ENCODE measurements around the gene FNDC5.

Gene FNDC5

GRCh38 chr1:32900956-32901822 is 30.5 kb upstream of the FNDC5 start, which contains the start of gene TMEM54:
TMEM54 (minus strand) TSS chr1:32901389; CDS start chr1:32901238, 151 bp downstream.
- H3K36me3 ChIP-seq (ENCODE audit: insufficient read depth, low read length), result no peaks in the 10 kb centered on the region
- peak within 1 kb of the TSS; percentile 73; the same call in 1 of the 2 replicates for H3K9ac ChIP-seq (ENCODE audit: low read depth, low read length)
- no peaks in the 10 kb centered on the region for H3K4me1 ChIP-seq (ENCODE audit: insufficient read depth, low read length)
- H3K9me3 ChIP-seq (ENCODE audit: control insufficient read depth, insufficient read depth, low read length), result no peaks in the 10 kb centered on the region

DNA sequence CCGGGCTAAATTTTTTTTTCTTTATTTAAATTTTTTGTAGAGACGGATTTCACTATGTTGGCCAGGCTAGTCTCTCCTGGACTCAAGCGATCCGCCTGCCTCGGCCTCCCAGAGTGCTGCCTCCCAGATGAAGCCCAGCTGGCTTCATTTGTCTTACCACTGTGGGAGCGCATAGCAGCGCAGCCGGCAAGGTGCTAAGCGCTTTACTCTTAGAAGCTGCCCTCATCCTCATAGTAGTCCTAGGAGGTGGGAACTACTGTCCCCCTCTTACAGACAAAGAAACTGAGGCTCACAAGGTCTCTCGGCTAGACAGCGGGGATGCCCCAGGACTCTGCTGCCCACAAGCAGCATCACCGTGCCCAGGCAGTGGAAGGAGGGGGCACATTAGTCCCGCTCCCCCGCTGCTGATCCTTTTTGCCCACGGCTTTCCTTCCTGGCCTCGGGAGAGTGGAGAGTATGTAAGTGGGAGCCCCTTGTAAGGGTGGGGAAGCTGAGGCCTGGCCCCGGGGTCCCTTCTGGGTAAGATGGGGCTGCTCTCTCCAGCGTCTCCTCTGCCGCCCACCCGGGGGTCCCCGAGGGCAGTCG is 29.8 kb upstream of the FNDC5 start:
- H3K9ac ChIP-seq (ENCODE audit: low read depth, low read length), result peak overlapping the region; percentile 73; the same call in 1 of the 2 replicates
- H3K9me3 ChIP-seq (ENCODE audit: control insufficient read depth, insufficient read depth, low read length), result no peaks in the 10 kb centered on the region
- no peaks in the 10 kb centered on the region for H3K4me1 ChIP-seq (ENCODE audit: insufficient read depth, low read length)
- H3K36me3 ChIP-seq (ENCODE audit: insufficient read depth, low read length), result no peaks in the 10 kb centered on the region

DNA sequence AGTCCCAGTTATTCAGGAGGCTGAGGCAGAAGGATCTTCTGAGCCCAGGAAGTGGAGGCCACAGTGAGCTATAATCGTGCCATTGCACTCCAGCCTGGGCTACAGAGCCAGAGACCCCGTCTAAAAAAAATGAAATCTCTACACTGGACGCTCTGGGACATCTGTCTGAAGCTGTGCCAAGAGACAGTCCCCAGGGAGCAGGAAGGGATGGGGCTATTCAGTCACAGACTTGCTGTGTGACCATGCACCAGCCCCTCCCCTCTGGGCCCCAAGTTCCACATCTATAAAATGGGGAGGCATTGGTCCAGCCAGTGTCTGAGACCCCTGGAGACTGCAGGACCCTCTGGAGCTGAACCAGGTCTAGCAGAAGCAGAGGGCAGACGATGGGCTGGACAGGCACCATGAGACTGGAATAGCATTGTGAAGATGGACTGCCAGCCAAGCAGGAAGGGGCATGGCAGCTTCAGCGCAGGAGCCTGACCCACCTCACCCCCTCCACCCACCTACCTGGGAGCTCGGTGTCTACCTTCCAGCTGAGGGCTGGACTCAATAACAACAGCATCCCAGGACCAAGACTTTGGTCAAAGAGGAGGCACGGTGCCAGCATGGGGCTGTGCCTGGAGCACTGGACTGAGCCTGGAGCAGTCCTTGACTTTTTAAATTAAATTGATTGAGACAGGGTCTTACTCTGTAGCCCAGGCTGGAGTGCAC is 29.0 kb upstream of the FNDC5 start:
- H3K9ac ChIP-seq (ENCODE audit: low read depth, low read length), result no peak overlapping the region
- no peaks in the 10 kb centered on the region for H3K36me3 ChIP-seq (ENCODE audit: insufficient read depth, low read length)
- H3K4me1 ChIP-seq (ENCODE audit: insufficient read depth, low read length), result no peaks in the 10 kb centered on the region
- no peaks in the 10 kb centered on the region for H3K9me3 ChIP-seq (ENCODE audit: control insufficient read depth, insufficient read depth, low read length)

GRCh38 chr1:32898958-32899357 is 28.2 kb upstream of the FNDC5 start:
- no peaks in the 10 kb centered on the region for H3K36me3 ChIP-seq (ENCODE audit: insufficient read depth, low read length)
- H3K9ac ChIP-seq (ENCODE audit: low read depth, low read length), result no peak overlapping the region
- no peaks in the 10 kb centered on the region for H3K4me1 ChIP-seq (ENCODE audit: insufficient read depth, low read length)
- H3K9me3 ChIP-seq (ENCODE audit: control insufficient read depth, insufficient read depth, low read length), result no peaks in the 10 kb centered on the region

GRCh38 chr1:32898056-32898455 is 27.3 kb upstream of the FNDC5 start:
- no peaks in the 10 kb centered on the region for H3K9me3 ChIP-seq (ENCODE audit: control insufficient read depth, insufficient read depth, low read length)
- no peak overlapping the region for H3K9ac ChIP-seq (ENCODE audit: low read depth, low read length)
- H3K4me1 ChIP-seq (ENCODE audit: insufficient read depth, low read length), result no peaks in the 10 kb centered on the region
- no peaks in the 10 kb centered on the region for H3K36me3 ChIP-seq (ENCODE audit: insufficient read depth, low read length)

DNA sequence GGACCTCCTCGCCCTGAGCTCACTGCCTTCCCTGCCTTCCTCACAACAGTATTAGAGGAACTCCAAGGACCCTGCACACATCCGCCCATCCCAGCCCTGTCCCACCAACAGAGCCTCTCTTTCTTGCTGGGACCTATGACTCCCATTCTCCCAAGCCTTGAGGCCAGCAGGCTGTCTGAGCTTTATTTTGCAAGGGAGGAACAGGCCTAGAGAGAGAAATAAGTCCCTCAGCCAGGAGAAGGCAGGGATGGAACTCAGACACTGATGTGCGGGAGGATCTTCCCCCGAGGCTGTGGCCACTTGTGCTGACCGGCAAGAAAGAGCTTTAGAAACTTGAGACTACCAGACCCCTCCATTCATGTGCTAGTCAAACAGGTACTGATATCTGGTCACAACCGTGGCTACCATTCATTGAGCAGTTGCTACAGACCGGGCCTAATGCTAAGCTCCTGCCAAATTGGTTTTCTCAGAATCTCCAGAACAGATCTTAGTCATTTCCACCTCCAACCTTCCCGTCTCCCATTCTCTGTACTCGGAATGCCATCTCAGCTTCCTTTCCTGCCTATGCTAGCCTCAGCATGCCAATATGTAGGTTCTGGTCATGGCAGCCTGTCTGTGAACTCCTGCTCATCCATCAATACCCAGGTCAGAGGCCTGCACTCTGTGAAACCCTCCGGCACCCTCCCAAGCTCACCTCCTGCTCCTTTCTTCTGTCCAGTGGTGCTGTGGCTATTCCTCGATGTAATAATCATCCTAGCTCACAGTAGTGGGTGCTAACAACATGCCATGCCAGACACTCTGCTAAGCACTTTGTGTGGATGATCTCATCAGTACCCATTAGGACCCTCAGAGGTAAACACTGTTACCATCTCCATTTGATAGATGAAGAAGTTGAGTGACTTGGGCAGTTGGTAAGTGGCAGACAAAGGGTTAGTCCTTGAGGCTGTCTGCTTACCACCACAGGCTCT is 26.7 kb upstream of the FNDC5 start:
- Histone ChIP-seq H3K9ac (ENCODE audit: low read depth, low read length) (no peak overlapping the region), H3K4me1 (ENCODE audit: insufficient read depth, low read length) (no peaks in the 10 kb centered on the region; the same call in 1 of the 2 replicates), H3K9me3 (ENCODE audit: control insufficient read depth, insufficient read depth, low read length) (no peaks in the 10 kb centered on the region), H3K36me3 (ENCODE audit: insufficient read depth, low read length) (no peaks in the 10 kb centered on the region)

GRCh38 chr1:32896451-32896850 is 25.7 kb upstream of the FNDC5 start:
- Histone ChIP-seq H3K9me3 (ENCODE audit: control insufficient read depth, insufficient read depth, low read length) (no peaks in the 10 kb centered on the region), H3K36me3 (ENCODE audit: insufficient read depth, low read length) (no peaks in the 10 kb centered on the region), H3K9ac (ENCODE audit: low read depth, low read length) (no peak overlapping the region), H3K4me1 (ENCODE audit: insufficient read depth, low read length) (no peaks in the 10 kb centered on the region; the same call in 1 of the 2 replicates)

DNA sequence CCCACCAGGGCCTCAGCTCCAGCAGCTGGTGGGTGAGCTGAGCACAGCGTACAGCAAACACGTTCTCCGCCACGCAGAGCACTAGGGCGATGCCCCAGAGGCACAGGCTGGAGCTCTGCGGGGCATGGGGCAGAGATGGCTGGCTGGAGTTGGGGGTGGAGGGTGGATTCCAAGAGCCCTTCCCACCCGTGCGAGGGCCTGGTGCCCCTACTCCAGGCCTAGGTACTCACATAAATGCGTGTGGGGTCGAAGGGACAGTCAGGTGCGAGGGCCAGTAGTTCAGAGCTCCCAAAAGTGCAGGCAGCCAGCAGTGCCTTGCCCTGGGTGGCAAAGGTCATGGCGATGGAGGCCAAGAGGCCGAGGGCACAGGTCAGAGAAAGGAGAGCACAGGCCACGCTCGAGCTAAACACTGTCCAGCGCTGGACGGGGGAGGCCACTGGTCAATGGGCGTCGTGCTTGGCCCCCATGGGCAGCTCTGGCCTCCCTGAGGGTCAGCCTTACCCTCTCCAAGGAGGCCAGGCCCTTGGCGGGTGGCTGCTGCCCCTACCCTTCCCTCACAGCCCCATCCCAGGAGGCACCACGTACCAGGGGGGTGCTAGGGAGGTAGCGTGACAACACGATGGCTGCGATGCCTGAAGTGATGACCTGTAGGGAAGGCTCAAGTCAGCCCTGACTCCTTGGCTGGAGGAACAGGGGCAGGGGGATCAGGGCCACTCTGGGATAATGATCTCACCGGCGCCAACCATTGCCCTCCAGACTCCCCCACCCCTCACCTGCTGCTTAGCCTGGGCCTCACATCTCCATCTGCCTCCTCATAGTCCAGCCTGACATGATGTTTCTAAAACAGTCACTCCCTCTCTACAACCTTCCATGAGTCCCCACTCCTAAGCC is 24.9 kb upstream of the FNDC5 start:
- no peaks in the 10 kb centered on the region for H3K36me3 ChIP-seq (ENCODE audit: insufficient read depth, low read length)
- H3K9ac ChIP-seq (ENCODE audit: low read depth, low read length), result no peak overlapping the region
- H3K4me1 ChIP-seq (ENCODE audit: insufficient read depth, low read length), result no peaks in the 10 kb centered on the region; the same call in 1 of the 2 replicates
- H3K9me3 ChIP-seq (ENCODE audit: control insufficient read depth, insufficient read depth, low read length), result no peaks in the 10 kb centered on the region

- no peak overlapping the region for H3K9ac ChIP-seq (ENCODE audit: low read depth, low read length)
- H3K4me1 ChIP-seq (ENCODE audit: insufficient read depth, low read length), result no peaks in the 10 kb centered on the region; the same call in 1 of the 2 replicates
- H3K9me3 ChIP-seq (ENCODE audit: control insufficient read depth, insufficient read depth, low read length), result no peaks in the 10 kb centered on the region
- H3K36me3 ChIP-seq (ENCODE audit: insufficient read depth, low read length), result no peaks in the 10 kb centered on the region
These were observed 24.0 kb upstream of the FNDC5 start for GRCh38 chr1:32894681-32895080.

DNA sequence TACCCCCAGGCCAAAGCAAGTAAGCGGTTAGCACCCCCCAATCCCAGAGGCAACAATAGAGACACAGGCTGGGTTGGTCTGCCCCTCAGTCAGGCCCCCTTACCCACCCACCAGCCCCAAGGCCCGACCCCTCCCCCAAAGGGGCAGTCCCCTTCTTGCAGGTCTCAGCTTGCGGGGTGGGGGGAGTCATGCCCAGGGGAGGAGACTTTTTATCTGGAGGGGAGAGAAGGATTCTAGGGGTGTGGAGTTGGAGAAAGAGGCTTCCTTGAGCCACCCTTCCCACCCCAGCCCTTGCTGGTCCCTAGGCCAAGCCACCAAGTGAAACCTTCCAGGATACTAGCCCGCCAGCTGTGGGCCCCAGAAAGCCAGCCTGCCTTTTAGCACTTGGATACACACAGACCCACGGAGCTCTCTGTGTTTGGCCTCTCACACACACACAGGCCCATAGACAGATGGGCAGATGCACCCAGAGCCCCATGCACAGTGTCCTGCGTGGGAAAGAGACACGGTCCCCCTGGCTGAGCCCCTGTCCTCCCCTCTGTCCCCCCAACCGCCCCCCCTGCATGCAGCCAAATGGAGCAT is 23.4 kb upstream of the FNDC5 start:
- Histone ChIP-seq H3K4me1 (ENCODE audit: insufficient read depth, low read length) (no peaks in the 10 kb centered on the region; the same call in 1 of the 2 replicates), H3K9ac (ENCODE audit: low read depth, low read length) (peak overlapping the region; percentile 74), H3K36me3 (ENCODE audit: insufficient read depth, low read length) (no peaks in the 10 kb centered on the region), H3K9me3 (ENCODE audit: control insufficient read depth, insufficient read depth, low read length) (no peaks in the 10 kb centered on the region)

- H3K9ac ChIP-seq (ENCODE audit: low read depth, low read length), result peak overlapping the region; percentile 74
- no peaks in the 10 kb centered on the region for H3K36me3 ChIP-seq (ENCODE audit: insufficient read depth, low read length)
- no peaks in the 10 kb centered on the region for H3K9me3 ChIP-seq (ENCODE audit: control insufficient read depth, insufficient read depth, low read length)
- H3K4me1 ChIP-seq (ENCODE audit: insufficient read depth, low read length), result no peaks in the 10 kb centered on the region; the same call in 1 of the 2 replicates
These were observed 22.7 kb upstream of the FNDC5 start for GRCh38 chr1:32893198-32894018.

Measured in ES-I3 (cell line).